ENCODE measurements around the gene PFKFB4.

The PFKFB4 gene

GRCh38 chr3:48473617-48473952 is 83.0 kb downstream of the PFKFB4 start:
- Histone ChIP-seq H3K4me1 (ENCODE audit: control insufficient read depth, insufficient read depth, low read length) (no peaks in the 10 kb centered on the region), H3K36me3 (ENCODE audit: control insufficient read depth in 2 of 2, insufficient read depth in 1 of 2, low read length in 2 of 2) (peaks cover 0 to 21% of the 10 kb centered on the region in 2 experiments; a peak in 2 of 3 replicates), H3K4me3 (ENCODE audit: low read depth, low read length) (no peak overlapping the region), H3K27ac (ENCODE audit: extremely low read depth, low read depth, low read length) (peak overlapping the region; percentile 84; the same call in 1 of the 2 replicates), H3K9me3 (ENCODE audit: control insufficient read depth, insufficient read depth, low read depth, low read length) (no peaks in the 10 kb centered on the region)
- TF ChIP-seq ZNF133 (tag by site-specific recombination; IDR thresholded peaks at IDR 0.05) (0 out of 2 replicates have a peak, but pooled peaks have one; percentile 5), ZXDB (tag by site-specific recombination; IDR thresholded peaks at IDR 0.05) (no peak), ZNF664 (tag by site-specific recombination; IDR thresholded peaks at IDR 0.05) (peak; percentile 67; the same call in 1 of the 2 replicates)
- POLR2A ChIA-PET = interaction anchor here (0.7 to 2.3 kb wide), 7 partner anchors 9 to 232 kb away, joined by 3 to 13 read pairs (median 5); partner anchors contain the start of genes ATRIP, CCDC51, PFKFB4 and TMA7
- CTCF ChIA-PET = interaction anchor here (0.6 to 1.9 kb wide), 9 partner anchors 9 to 186 kb away, joined by 3 to 7 read pairs (median 4); partner anchors contain the start of gene SHISA5

- POLR2A ChIA-PET = interaction anchor here (0.7 to 2.3 kb wide), 7 partner anchors 9 to 232 kb away, joined by 3 to 13 read pairs (median 5); partner anchors contain the start of genes ATRIP, CCDC51, PFKFB4 and TMA7
- peak overlapping the region; percentile 58 for H3K4me3 ChIP-seq (ENCODE audit: low read depth, low read length)
- CTCF ChIA-PET = interaction anchor here (0.6 to 1.9 kb wide), 10 partner anchors 9 to 186 kb away, joined by 3 to 7 read pairs (median 4); partner anchors contain the start of gene SHISA5
- H3K9me3 ChIP-seq (ENCODE audit: control insufficient read depth, insufficient read depth, low read depth, low read length) = no peaks in the 10 kb centered on the region
- H3K36me3 ChIP-seq (ENCODE audit: control insufficient read depth in 2 of 2, insufficient read depth in 1 of 2, low read length in 2 of 2) = peaks cover 0 to 26% of the 10 kb centered on the region in 2 experiments; a peak in 2 of 3 replicates
- no peaks in the 10 kb centered on the region for H3K4me1 ChIP-seq (ENCODE audit: control insufficient read depth, insufficient read depth, low read length)
- peak overlapping the region; percentile 84 for H3K27ac ChIP-seq (ENCODE audit: extremely low read depth, low read depth, low read length)
- TF ChIP-seq ZBTB6 (tag by site-specific recombination; IDR thresholded peaks at IDR 0.05) = no peak
- TF ChIP-seq ZNF362 (tag by site-specific recombination; IDR thresholded peaks at IDR 0.05) = no peak
- TF ChIP-seq ZNF664 (tag by site-specific recombination; IDR thresholded peaks at IDR 0.05) = no peak
- no peak for TF ChIP-seq ZNF19 (tag by site-specific recombination; IDR thresholded peaks at IDR 0.05; ENCODE audit: low read depth)
- TF ChIP-seq ZNF692 (tag by site-specific recombination; IDR thresholded peaks at IDR 0.05) = peak; percentile 88
- no peak for TF ChIP-seq GFI1B (tag by site-specific recombination; IDR thresholded peaks at IDR 0.05)
- no peak for TF ChIP-seq ZNF830 (tag by site-specific recombination; IDR thresholded peaks at IDR 0.05; ENCODE audit: low read depth)
- peak; percentile 32; the same call in 1 of the 2 replicates for TF ChIP-seq ZNF660 (tag by site-specific recombination; IDR thresholded peaks at IDR 0.05)
- peak; percentile 81 for TF ChIP-seq KLF1 (tag by site-specific recombination; IDR thresholded peaks at IDR 0.05)
- TF ChIP-seq ZNF555 (tag by site-specific recombination; conservative IDR thresholded peaks at IDR 0.05) = no peak
- TF ChIP-seq ZNF580 (tag by site-specific recombination; IDR thresholded peaks at IDR 0.05) = no peak
- no peak for TF ChIP-seq ZNF624 (tag by site-specific recombination; IDR thresholded peaks at IDR 0.05)
- TF ChIP-seq ZBTB48 (tag by site-specific recombination; IDR thresholded peaks at IDR 0.05) = peak; percentile 7; the same call in 1 of the 2 replicates
- no peak for TF ChIP-seq ZNF266 (tag by site-specific recombination; IDR thresholded peaks at IDR 0.05; ENCODE audit: low read depth)
- no peak for TF ChIP-seq ZNF280D (tag by site-specific recombination; IDR thresholded peaks at IDR 0.05)
- TF ChIP-seq SCRT2 (tag by site-specific recombination; IDR thresholded peaks at IDR 0.05) = 0 out of 2 replicates have a peak, but pooled peaks have one; percentile 39
- TF ChIP-seq YY1 (tag by site-specific recombination; IDR thresholded peaks at IDR 0.05) = peak; percentile 55; the same call in 1 of the 2 replicates
- no peak for TF ChIP-seq KLF7 (tag by site-specific recombination; IDR thresholded peaks at IDR 0.05; ENCODE audit: borderline replicate concordance)
- no peak for TF ChIP-seq ZBTB44 (tag by site-specific recombination; IDR thresholded peaks at IDR 0.05)
- no peak for TF ChIP-seq ZNF24 (tag by site-specific recombination; IDR thresholded peaks at IDR 0.05)
- TF ChIP-seq ZNF114 (tag by site-specific recombination; IDR thresholded peaks at IDR 0.05) = no peak
- TF ChIP-seq ZNF133 (tag by site-specific recombination; IDR thresholded peaks at IDR 0.05) = 0 out of 2 replicates have a peak, but pooled peaks have one; percentile 8
Measured at GRCh38 chr3:48472923-48473616, 83.5 kb downstream of the PFKFB4 start.
